Dedifferentiated amniotic fluid mesenchymal stem cell (primary cell): ENCODE measurements around the gene SERINC5.
"Not testable (repeated sequence)": the region's sequence is repeated elsewhere in the genome, so short reads cannot be mapped to it uniquely, and the experiment has no call there.

Source experiments
- DNase-seq: peaks from one replicate; pipeline ENCODE4 v3.0.0-alpha.2; 2016; ENCODE audit errors: extremely low spot score

The SERINC5 gene

GRCh38 chr5:80198399-80198798, 57.4 kb downstream of the SERINC5 start:
- no peak for DNase-seq

- no peak for DNase-seq
These were observed 59.9 kb downstream of the SERINC5 start for GRCh38 chr5:80195837-80196400.

GRCh38 chr5:80194468-80194867, 61.4 kb downstream of the SERINC5 start:
- DNase-seq: no peak

- no peak for DNase-seq
These were observed 62.4 kb downstream of the SERINC5 start for GRCh38 chr5:80193401-80193800.

GRCh38 chr5:80192507-80193241, 63.2 kb downstream of the SERINC5 start:
- no peak for DNase-seq

GRCh38 chr5:80191991-80192398, 63.9 kb downstream of the SERINC5 start:
- DNase-seq: no peak

- no peak for DNase-seq
These were observed 64.5 kb downstream of the SERINC5 start for GRCh38 chr5:80191397-80191796.

- no peak for DNase-seq
These were observed 64.9 kb downstream of the SERINC5 start for GRCh38 chr5:80190960-80191359.

GRCh38 chr5:80189701-80190100, 66.1 kb downstream of the SERINC5 start:
- no peak for DNase-seq

- no peak for DNase-seq
These were observed 66.6 kb downstream of the SERINC5 start for GRCh38 chr5:80189201-80189600.

- no peak for DNase-seq
These were observed 68.3 kb downstream of the SERINC5 start for GRCh38 chr5:80187421-80188090.

- not testable (repeated sequence) for DNase-seq
These were observed 70.3 kb downstream of the SERINC5 start for GRCh38 chr5:80185535-80185934.

GRCh38 chr5:80185095-80185494, 70.8 kb downstream of the SERINC5 start:
- no peak for DNase-seq

- DNase-seq: no peak
These were observed 71.4 kb downstream of the SERINC5 start for GRCh38 chr5:80184235-80185023.

GRCh38 chr5:80183728-80184234, 72.1 kb downstream of the SERINC5 start:
- not testable (repeated sequence) for DNase-seq

GRCh38 chr5:80182809-80183580, 72.9 kb downstream of the SERINC5 start:
- DNase-seq: no peak

- DNase-seq: no peak
These were observed 74.1 kb downstream of the SERINC5 start for GRCh38 chr5:80181618-80182211.

- DNase-seq: no peak
These were observed 78.6 kb downstream of the SERINC5 start for GRCh38 chr5:80177236-80177635.

GRCh38 chr5:80175337-80175736, 80.5 kb downstream of the SERINC5 start:
- DNase-seq: no peak

- no peak for DNase-seq
These were observed 81.1 kb downstream of the SERINC5 start for GRCh38 chr5:80174790-80175189.
